Measurements from ENCODE around the gene OR2H1. TPM values are rescaled to one million over a fixed set of nuclear protein-coding genes. Genes with fewer than 3 reads are reported as not detected.
"Not testable (repeated sequence)": the region's sequence is repeated elsewhere in the genome, so short reads cannot be mapped to it uniquely, and the experiment has no call there.

OR2H1 gene
- total and polyA plus RNA-seq, 2 experiments from 2014 or later: not detected

DNA sequence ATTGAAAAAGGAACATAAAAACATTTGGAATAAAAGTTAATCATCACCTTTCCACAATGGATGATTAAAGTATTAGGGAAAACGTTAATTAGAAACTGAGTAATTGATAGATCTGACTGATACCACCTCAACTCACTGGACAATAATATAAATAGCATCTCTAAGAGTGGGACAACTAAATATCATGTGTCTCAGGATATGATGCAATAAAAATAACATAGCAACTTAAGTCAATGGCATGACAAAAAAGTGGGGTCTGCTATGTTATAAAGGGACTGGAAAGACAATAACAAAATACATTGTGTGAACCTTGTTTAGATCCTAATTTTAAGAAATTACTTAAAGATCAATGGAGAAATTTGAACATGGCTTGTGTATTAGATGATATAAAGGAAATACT lies 31.9 kb upstream of the OR2H1 start:
- Histone ChIP-seq H3K9me3 (ENCODE audit: low read depth) (no peaks in the 10 kb centered on the region), H3K4me3 (no peak overlapping the region), H3K27ac (no peak overlapping the region), H4K20me1 (ENCODE audit: insufficient read depth) (no peaks in the 10 kb centered on the region), H3K4me2 (ENCODE audit: unreplicated experiment) (no peak overlapping the region), H3K27me3 (replicated peaks; ENCODE audit: insufficient read depth) (no peaks in the 10 kb centered on the region), H3F3A (ENCODE audit: insufficient read depth) (no peaks in the 10 kb centered on the region), H3K4me1 (ENCODE audit: insufficient read depth) (no peaks in the 10 kb centered on the region), H2AFZ (no peak overlapping the region), H3K9ac (no peak overlapping the region), H3K36me3 (ENCODE audit: low read depth) (no peaks in the 10 kb centered on the region), H3K79me2 (ENCODE audit: insufficient read depth) (no peaks in the 10 kb centered on the region), H3K9me2 (ENCODE audit: insufficient read depth) (no peaks in the 10 kb centered on the region)
- WGBS, 2 experiments (ENCODE audit: low coverage in 1 of 2, low lambda C conversion rate in 2 of 2, missing lambda C conversion rate in 2 of 2): 0 to 4% methylated on average over 1 of the region's 1 CpG
- DNase-seq: no peak
- in situ Hi-C loops (cut with MboI): no loop called here
- no peak for TF ChIP-seq EZH2 (IDR thresholded peaks at IDR 0.05; ENCODE audit: insufficient read depth, poor library complexity, severe bottlenecking)

DNA sequence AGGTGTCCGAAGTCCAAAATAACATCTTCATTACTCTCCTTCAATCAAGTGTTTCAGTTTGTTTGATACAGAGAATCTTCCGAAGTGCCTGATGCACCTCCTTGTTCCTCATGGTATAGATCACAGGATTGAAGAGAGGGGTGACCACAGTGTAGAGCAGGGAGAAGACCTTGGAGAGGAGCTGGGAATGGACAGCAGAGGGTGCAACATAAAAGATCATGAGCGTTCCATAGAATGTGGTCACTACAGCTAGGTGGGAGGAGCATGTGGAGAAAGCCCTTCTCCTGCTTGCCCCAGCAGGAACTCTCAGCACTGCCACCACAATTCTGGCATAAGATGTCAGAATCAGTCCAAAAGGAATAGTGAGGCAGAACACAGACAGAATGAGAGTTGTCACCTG lies 30.3 kb upstream of the OR2H1 start:
- Histone ChIP-seq H4K20me1 (ENCODE audit: insufficient read depth) (no peaks in the 10 kb centered on the region), H3F3A (ENCODE audit: insufficient read depth) (no peaks in the 10 kb centered on the region), H3K4me3 (no peak overlapping the region), H3K27ac (no peak overlapping the region), H2AFZ (no peak overlapping the region), H3K4me2 (ENCODE audit: unreplicated experiment) (no peak overlapping the region), H3K79me2 (ENCODE audit: insufficient read depth) (no peaks in the 10 kb centered on the region), H3K9me2 (ENCODE audit: insufficient read depth) (no peaks in the 10 kb centered on the region), H3K27me3 (replicated peaks; ENCODE audit: insufficient read depth) (no peaks in the 10 kb centered on the region), H3K9ac (no peak overlapping the region), H3K36me3 (ENCODE audit: low read depth) (no peaks in the 10 kb centered on the region), H3K4me1 (ENCODE audit: insufficient read depth) (no peaks in the 10 kb centered on the region), H3K9me3 (ENCODE audit: low read depth) (no peaks in the 10 kb centered on the region)
- no peak for DNase-seq
- in situ Hi-C loops (cut with MboI): no loop called here
- WGBS, 2 experiments (ENCODE audit: low coverage in 1 of 2, low lambda C conversion rate in 2 of 2, missing lambda C conversion rate in 2 of 2): 18 to 24% methylated on average over 3 of the region's 3 CpGs
- no peak for TF ChIP-seq EZH2phosphoT487 (IDR thresholded peaks at IDR 0.05; ENCODE audit: insufficient read depth, low read depth)
- TF ChIP-seq EZH2 (IDR thresholded peaks at IDR 0.05; ENCODE audit: insufficient read depth, poor library complexity, severe bottlenecking): no peak

DNA sequence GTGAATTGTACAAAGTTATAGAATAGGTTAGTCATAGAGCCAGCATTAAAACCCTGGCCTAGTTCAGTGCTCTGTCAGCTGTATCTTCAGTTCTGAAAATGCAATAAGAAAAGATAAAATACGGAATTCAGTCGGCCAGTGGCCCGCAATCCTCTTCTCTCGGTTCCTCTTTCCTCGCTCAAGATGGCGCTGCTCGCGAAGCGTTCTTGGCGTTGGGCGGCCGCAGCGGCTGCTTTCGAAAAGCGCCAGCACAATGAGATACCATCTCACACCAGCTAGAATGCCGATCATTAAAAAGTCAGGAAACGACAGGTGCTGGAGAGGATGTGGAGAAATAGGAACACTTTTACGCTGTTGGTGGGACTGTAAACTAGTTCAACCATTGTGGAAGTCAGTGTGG lies 20.2 kb upstream of the OR2H1 start:
- H3K9ac ChIP-seq; H3K4me3 ChIP-seq; H4K20me1 ChIP-seq (ENCODE audit: insufficient read depth); H3K27ac ChIP-seq; H3K9me2 ChIP-seq (ENCODE audit: insufficient read depth); in situ Hi-C loops (cut with MboI); DNase-seq; H3K79me2 ChIP-seq (ENCODE audit: insufficient read depth); H3K36me3 ChIP-seq (ENCODE audit: low read depth); H2AFZ ChIP-seq; H3K9me3 ChIP-seq (ENCODE audit: low read depth); H3K27me3 ChIP-seq (replicated peaks; ENCODE audit: insufficient read depth); H3F3A ChIP-seq (ENCODE audit: insufficient read depth); H3K4me1 ChIP-seq (ENCODE audit: insufficient read depth); H3K4me2 ChIP-seq (ENCODE audit: unreplicated experiment): not testable (repeated sequence)
- WGBS, 2 experiments (ENCODE audit: low coverage in 1 of 2, low lambda C conversion rate in 2 of 2, missing lambda C conversion rate in 2 of 2): 57 to 68% methylated on average over 18 of the region's 18 CpGs

DNA sequence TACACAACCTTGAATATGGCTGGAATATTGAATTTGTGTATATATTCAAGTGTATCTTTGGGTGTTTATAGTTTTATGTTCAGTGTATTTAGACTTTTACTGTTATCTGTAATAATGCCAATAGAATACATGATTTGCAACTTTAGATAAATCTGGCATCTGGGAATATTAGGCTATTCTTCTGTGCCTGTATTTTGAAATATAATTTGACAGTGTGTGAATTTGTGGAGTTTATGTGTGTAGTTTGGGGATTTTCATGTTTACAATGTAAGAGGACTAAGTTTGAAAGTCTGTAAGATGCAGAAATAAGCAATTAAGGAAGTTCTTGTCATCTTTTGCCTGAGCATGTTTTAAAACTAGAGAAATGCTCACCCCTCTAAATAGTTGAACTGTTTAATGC lies 17.9 kb upstream of the OR2H1 start, which contains the start of gene OR10C1:
Gene OR10C1 (plus strand): TSS at position 301 of the 400 bp plus-strand sequence. CDS start 710 bp downstream, outside the sequence.
- H4K20me1 ChIP-seq (ENCODE audit: insufficient read depth): no peaks in the 10 kb centered on the region
- no peaks in the 10 kb centered on the region for H3K9me2 ChIP-seq (ENCODE audit: insufficient read depth)
- H3K4me2 ChIP-seq (ENCODE audit: unreplicated experiment): no peak within 1 kb of the TSS
- H3K9me3 ChIP-seq (ENCODE audit: low read depth): no peaks in the 10 kb centered on the region
- no peaks in the 10 kb centered on the region for H3K36me3 ChIP-seq (ENCODE audit: low read depth)
- TF ChIP-seq EZH2 (IDR thresholded peaks at IDR 0.05; ENCODE audit: insufficient read depth, poor library complexity, severe bottlenecking) (no peak), EZH2phosphoT487 (IDR thresholded peaks at IDR 0.05; ENCODE audit: insufficient read depth, low read depth) (no peak)
- no peak within 1 kb of the TSS for H3K27ac ChIP-seq
- no peak within 1 kb of the TSS for H3K4me3 ChIP-seq
- no peak within 1 kb of the TSS for H2AFZ ChIP-seq
- H3K4me1 ChIP-seq (ENCODE audit: insufficient read depth): no peaks in the 10 kb centered on the region
- H3K27me3 ChIP-seq (replicated peaks; ENCODE audit: insufficient read depth): no peaks in the 10 kb centered on the region
- no peaks in the 10 kb centered on the region for H3F3A ChIP-seq (ENCODE audit: insufficient read depth)
- in situ Hi-C loops (cut with MboI): no loop called here
- no peak within 1 kb of the TSS for H3K9ac ChIP-seq
- no peaks in the 10 kb centered on the region for H3K79me2 ChIP-seq (ENCODE audit: insufficient read depth)
- no peak for DNase-seq

DNA sequence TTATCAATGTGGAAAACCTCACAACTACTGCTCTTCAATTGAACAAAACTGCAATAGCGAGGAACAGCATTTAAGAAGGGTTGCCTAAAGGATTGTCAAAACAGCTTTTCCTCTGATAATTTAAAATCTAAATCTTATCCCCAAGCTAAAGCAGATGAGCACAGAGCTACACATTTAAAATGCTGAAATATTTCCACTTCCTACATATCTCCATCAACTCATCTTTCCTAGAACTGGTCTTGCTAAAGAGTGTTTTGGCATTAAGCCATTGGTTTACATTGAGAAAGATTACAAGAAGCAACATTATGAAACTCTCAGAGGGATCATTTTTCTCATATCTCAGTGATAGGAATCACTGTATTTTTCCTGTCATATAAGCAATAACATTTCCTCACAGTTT lies 14.2 kb upstream of the OR2H1 start:
- H3K79me2 ChIP-seq (ENCODE audit: insufficient read depth): no peaks in the 10 kb centered on the region
- WGBS, 2 experiments (ENCODE audit: low coverage in 1 of 2, low lambda C conversion rate in 2 of 2, missing lambda C conversion rate in 2 of 2): 6 to 8% methylated on average over 1 of the region's 1 CpG
- no peaks in the 10 kb centered on the region for H4K20me1 ChIP-seq (ENCODE audit: insufficient read depth)
- no peak overlapping the region for H2AFZ ChIP-seq
- H3K4me3 ChIP-seq: no peak overlapping the region
- no peaks in the 10 kb centered on the region for H3K9me3 ChIP-seq (ENCODE audit: low read depth)
- H3F3A ChIP-seq (ENCODE audit: insufficient read depth): no peaks in the 10 kb centered on the region
- DNase-seq: no peak
- no peak overlapping the region for H3K4me2 ChIP-seq (ENCODE audit: unreplicated experiment)
- in situ Hi-C loops (cut with MboI): no loop called here
- no peak for TF ChIP-seq EZH2 (IDR thresholded peaks at IDR 0.05; ENCODE audit: insufficient read depth, poor library complexity, severe bottlenecking)
- TF ChIP-seq EZH2phosphoT487 (IDR thresholded peaks at IDR 0.05; ENCODE audit: insufficient read depth, low read depth): no peak
- H3K4me1 ChIP-seq (ENCODE audit: insufficient read depth): no peaks in the 10 kb centered on the region
- no peak overlapping the region for H3K27ac ChIP-seq
- H3K9ac ChIP-seq: no peak overlapping the region
- H3K27me3 ChIP-seq (replicated peaks; ENCODE audit: insufficient read depth): no peaks in the 10 kb centered on the region
- no peaks in the 10 kb centered on the region for H3K9me2 ChIP-seq (ENCODE audit: insufficient read depth)
- no peaks in the 10 kb centered on the region for H3K36me3 ChIP-seq (ENCODE audit: low read depth)

DNA sequence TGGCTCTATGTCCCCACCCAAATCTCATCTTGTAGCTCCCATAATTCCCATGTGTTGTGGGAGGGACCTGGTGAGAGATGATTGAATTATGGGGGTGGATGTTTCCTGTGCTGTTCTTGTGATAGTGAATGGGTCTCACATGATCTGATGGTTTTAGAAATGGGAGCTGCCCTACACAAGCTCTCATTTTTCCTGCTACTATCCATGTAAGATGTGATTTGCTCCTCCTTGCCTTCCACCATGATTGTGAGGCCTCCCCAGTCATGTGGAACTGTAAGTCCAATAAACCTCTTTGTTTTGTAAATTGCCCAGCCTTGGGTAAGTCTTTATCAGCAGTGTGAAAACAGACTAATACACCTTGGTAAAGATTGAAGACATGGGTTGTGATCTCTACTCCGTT lies 12.9 kb upstream of the OR2H1 start:
- H3K27ac ChIP-seq; H3F3A ChIP-seq (ENCODE audit: insufficient read depth); in situ Hi-C loops (cut with MboI); DNase-seq; H2AFZ ChIP-seq; H3K79me2 ChIP-seq (ENCODE audit: insufficient read depth); H3K9ac ChIP-seq; H3K4me3 ChIP-seq; H3K27me3 ChIP-seq (replicated peaks; ENCODE audit: insufficient read depth); H3K9me2 ChIP-seq (ENCODE audit: insufficient read depth); H4K20me1 ChIP-seq (ENCODE audit: insufficient read depth); H3K36me3 ChIP-seq (ENCODE audit: low read depth); H3K4me1 ChIP-seq (ENCODE audit: insufficient read depth); H3K9me3 ChIP-seq (ENCODE audit: low read depth); H3K4me2 ChIP-seq (ENCODE audit: unreplicated experiment): not testable (repeated sequence)
- WGBS, 2 experiments (ENCODE audit: low coverage in 1 of 2, low lambda C conversion rate in 2 of 2, missing lambda C conversion rate in 2 of 2): 0 to 6% methylated on average over 1 of the region's 1 CpG
